Loucy (cell line): ENCODE results near the gene PRKAR2B.

Experiments used
- EZH2phosphoT487 ChIP-seq: fragments of 200-600 bp; IDR thresholded peaks from 2 replicates; pipeline ENCODE4 v1.6.1; 2018; ENCODE audit warnings: antibody characterized with exemption, mild to moderate bottlenecking, moderate library complexity, borderline replicate concordance
- TF ChIP-seq, protein P1 (sequence below): fragments of 200-600 bp; sonication (generic); conservative IDR thresholded peaks from 2 replicates; pipeline ENCODE4 v1.5.1; 2014; ENCODE audit warnings: mild to moderate bottlenecking, antibody characterized with exemption, low read length

DNA sequence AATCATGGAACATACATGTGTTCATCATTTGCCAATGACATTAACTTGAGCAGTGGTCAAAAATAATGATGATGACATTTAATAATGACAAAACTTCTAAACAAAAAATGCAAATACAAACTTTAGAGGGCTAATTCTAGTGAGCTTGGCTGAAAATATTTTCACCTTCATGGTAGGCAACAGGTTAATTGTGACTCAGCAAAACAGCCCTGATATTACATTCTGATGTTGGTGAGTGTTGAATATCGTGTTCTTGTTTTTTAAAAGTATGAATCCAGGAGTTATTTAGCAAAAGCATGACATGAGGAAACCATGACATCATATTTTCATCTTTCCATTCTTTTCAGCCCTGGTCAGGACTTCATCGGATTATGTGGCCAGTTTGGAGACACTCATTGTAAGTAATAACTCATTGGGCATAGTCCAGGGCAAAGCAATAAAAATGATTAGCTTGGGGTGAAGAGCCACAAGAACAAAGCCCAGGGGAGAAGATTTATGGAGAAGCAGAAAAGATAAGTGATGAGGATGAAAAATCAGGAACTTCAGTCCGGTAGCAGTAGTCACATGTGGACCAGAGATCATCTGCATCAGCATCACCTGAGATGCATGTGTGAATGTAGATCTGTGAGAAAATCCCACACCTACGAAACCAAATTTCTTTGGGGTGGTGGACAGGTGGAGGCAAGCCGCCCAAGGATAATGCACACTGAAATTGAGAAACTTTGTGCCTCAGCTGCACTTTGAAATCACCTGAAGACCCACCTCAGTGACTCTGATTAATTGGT lies 46.8 kb upstream of the PRKAR2B start:
- TF ChIP-seq, protein P1, sequence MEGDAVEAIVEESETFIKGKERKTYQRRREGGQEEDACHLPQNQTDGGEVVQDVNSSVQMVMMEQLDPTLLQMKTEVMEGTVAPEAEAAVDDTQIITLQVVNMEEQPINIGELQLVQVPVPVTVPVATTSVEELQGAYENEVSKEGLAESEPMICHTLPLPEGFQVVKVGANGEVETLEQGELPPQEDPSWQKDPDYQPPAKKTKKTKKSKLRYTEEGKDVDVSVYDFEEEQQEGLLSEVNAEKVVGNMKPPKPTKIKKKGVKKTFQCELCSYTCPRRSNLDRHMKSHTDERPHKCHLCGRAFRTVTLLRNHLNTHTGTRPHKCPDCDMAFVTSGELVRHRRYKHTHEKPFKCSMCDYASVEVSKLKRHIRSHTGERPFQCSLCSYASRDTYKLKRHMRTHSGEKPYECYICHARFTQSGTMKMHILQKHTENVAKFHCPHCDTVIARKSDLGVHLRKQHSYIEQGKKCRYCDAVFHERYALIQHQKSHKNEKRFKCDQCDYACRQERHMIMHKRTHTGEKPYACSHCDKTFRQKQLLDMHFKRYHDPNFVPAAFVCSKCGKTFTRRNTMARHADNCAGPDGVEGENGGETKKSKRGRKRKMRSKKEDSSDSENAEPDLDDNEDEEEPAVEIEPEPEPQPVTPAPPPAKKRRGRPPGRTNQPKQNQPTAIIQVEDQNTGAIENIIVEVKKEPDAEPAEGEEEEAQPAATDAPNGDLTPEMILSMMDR: no peak
- no peak for TF ChIP-seq EZH2phosphoT487
